ENCODE data around the gene EFCC1.

The EFCC1 gene

DNA sequence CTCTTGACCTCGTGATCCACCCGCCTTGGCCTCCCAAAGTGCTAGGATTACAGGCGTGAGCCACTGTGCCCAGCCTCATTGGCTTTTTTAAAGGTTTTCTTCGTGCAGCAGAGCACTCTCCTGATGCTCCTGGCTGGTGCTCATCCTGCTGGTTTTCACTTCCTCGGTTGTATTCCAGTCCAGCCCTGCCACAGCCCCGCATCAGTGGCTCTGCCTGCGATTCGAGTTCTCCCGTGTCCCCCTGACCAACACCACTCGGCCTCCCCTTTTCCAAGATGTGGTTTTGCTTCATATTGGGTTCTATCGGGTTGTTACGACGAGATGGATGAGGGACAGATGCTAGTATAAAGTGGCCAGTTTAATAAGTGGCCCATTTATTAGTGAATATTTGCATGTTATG is 27.8 kb downstream of the EFCC1 start:
- in situ Hi-C loops (cut with HindIII; ENCODE audit: low sequenced_read_pairs) = no loop called here
- TF ChIP-seq, protein P1, sequence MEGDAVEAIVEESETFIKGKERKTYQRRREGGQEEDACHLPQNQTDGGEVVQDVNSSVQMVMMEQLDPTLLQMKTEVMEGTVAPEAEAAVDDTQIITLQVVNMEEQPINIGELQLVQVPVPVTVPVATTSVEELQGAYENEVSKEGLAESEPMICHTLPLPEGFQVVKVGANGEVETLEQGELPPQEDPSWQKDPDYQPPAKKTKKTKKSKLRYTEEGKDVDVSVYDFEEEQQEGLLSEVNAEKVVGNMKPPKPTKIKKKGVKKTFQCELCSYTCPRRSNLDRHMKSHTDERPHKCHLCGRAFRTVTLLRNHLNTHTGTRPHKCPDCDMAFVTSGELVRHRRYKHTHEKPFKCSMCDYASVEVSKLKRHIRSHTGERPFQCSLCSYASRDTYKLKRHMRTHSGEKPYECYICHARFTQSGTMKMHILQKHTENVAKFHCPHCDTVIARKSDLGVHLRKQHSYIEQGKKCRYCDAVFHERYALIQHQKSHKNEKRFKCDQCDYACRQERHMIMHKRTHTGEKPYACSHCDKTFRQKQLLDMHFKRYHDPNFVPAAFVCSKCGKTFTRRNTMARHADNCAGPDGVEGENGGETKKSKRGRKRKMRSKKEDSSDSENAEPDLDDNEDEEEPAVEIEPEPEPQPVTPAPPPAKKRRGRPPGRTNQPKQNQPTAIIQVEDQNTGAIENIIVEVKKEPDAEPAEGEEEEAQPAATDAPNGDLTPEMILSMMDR (IDR thresholded peaks at IDR 0.05; ENCODE audit: low read depth, low read length) = no peak
- DNase-seq (ENCODE audit: low read depth, low spot score) = no peak
- H3K4me3 ChIP-seq (ENCODE audit: low read depth, low read length) = no peak overlapping the region

DNA sequence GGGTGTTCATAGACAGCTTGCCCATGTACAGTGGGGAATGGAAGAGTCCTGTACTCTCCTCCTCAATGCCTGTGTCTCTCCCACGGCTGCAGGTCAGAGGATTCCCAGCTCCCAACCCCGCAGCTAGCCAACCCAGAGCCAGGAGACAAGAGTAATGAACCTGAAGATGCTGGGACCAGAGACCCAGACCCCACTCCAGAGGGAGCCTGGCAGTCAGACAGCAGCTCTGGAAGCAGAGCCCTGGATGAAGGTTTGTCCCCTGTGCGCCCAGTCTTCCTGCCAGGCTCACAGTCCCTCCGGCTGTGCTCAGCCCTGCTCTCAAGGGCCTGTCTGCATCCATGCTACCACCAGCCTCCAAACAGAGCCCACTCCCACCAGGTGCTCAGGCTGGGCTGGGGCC is 29.5 kb downstream of the EFCC1 start:
- TF ChIP-seq, protein P1 (IDR thresholded peaks at IDR 0.05; ENCODE audit: low read depth, low read length) = no peak
- no peak for DNase-seq (ENCODE audit: low read depth, low spot score)
- in situ Hi-C loops (cut with HindIII; ENCODE audit: low sequenced_read_pairs) = no loop called here
- no peak overlapping the region for H3K4me3 ChIP-seq (ENCODE audit: low read depth, low read length)

GRCh38 chr3:129031476-129032215 is 30.5 kb downstream of the EFCC1 start:
- TF ChIP-seq, protein P1 (IDR thresholded peaks at IDR 0.05; ENCODE audit: low read depth, low read length) = no peak
- H3K4me3 ChIP-seq (ENCODE audit: low read depth, low read length) = no peak overlapping the region
- in situ Hi-C loops (cut with HindIII; ENCODE audit: low sequenced_read_pairs) = no loop called here
- DNase-seq (ENCODE audit: low read depth, low spot score) = no peak

DNA sequence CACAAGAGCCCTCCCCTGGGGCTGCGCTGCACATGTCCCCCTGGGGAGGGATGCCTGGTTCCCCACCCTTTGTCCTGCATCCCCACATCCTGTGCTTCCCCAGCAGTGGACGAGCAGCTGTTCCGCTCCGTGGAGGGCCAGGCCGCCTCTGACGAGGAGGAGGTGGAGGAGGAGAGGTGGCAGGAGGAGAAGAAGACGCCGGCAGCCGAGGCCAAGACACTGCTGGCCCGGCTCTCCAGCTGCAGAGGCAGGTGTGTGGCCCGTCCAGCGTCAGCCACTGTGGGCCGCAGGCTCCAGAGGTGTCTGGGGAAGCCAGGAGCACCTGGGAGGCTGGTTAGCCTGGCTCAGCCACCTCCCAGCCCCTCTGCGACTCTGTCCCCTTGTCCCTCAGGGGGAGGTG is 31.6 kb downstream of the EFCC1 start:
- in situ Hi-C loops (cut with HindIII; ENCODE audit: low sequenced_read_pairs) = no loop called here
- DNase-seq (ENCODE audit: low read depth, low spot score) = no peak
- TF ChIP-seq, protein P1 (IDR thresholded peaks at IDR 0.05; ENCODE audit: low read depth, low read length) = no peak
- no peak overlapping the region for H3K4me3 ChIP-seq (ENCODE audit: low read depth, low read length)

GRCh38 chr3:129033151-129033550 is 32.0 kb downstream of the EFCC1 start:
- no peak overlapping the region for H3K4me3 ChIP-seq (ENCODE audit: low read depth, low read length)
- in situ Hi-C loops (cut with HindIII; ENCODE audit: low sequenced_read_pairs) = no loop called here
- no peak for DNase-seq (ENCODE audit: low read depth, low spot score)
- TF ChIP-seq, protein P1 (IDR thresholded peaks at IDR 0.05; ENCODE audit: low read depth, low read length) = no peak

GRCh38 chr3:129033633-129034321 is 32.7 kb downstream of the EFCC1 start:
- DNase-seq (ENCODE audit: low read depth, low spot score) = no peak
- TF ChIP-seq, protein P1 (IDR thresholded peaks at IDR 0.05; ENCODE audit: low read depth, low read length) = no peak
- H3K4me3 ChIP-seq (ENCODE audit: low read depth, low read length) = no peak overlapping the region
- in situ Hi-C loops (cut with HindIII; ENCODE audit: low sequenced_read_pairs) = no loop called here
